ENCODE data around the gene FAAH.
"Not testable (repeated sequence)": the region's sequence is repeated elsewhere in the genome, so short reads cannot be mapped to it uniquely, and the experiment has no call there.

The FAAH gene

DNA sequence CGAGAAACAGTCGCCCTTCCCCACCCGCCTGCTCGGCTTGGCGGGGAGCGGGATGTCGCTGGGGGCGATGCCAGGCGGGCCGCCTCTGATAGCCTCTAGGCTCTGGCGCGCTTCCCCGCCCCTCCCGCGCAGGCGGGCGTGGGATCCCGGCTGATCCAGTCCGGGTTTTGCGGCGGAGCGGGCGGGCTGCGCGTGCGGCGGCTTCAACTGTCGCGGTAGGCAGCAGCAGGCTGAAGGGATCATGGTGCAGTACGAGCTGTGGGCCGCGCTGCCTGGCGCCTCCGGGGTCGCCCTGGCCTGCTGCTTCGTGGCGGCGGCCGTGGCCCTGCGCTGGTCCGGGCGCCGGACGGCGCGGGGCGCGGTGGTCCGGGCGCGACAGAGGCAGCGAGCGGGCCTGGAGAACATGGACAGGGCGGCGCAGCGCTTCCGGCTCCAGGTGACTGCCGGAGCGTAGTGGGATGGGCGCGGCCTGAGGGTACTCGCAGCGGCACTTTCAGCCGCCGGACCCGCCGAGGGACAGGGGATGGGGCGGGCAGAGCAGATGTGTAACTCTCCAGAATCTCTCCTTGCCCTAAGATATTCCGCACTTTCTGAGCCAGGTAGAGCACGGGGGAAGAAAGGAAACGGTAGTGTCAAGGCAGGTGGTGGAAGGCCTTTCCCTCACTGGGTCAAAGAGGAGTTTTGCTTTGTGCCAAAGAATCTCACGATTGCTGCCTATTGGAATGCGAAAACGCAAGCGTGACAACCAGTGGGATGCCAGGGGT, at the start of gene FAAH:
Gene FAAH, plus strand, starts transcription at position 210 of the 764 bp plus-strand sequence. Its CDS starts 32 bp downstream, at position 242.
- no peak for DNase-seq

DNA sequence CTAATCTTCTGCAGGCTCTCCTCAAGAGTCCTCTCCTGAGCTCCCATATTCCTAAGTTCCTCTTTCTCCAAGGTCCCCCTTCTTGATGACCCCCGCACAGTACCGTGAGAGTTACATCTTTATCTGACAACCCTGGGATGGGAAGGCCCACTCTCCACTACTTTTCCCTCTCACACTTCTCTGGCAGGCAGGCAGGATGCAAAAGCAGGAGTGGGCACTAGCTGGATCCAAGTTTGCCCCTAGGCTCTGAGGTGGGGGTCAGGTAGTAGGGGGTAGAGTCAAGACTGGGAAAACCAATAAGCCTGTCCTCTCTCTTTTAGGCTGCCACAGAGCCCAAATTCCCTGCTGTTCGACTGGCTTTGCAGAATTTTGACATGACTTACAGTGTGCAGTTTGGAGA, 49.6 kb upstream of the FAAH start:
- no peak for DNase-seq

DNA sequence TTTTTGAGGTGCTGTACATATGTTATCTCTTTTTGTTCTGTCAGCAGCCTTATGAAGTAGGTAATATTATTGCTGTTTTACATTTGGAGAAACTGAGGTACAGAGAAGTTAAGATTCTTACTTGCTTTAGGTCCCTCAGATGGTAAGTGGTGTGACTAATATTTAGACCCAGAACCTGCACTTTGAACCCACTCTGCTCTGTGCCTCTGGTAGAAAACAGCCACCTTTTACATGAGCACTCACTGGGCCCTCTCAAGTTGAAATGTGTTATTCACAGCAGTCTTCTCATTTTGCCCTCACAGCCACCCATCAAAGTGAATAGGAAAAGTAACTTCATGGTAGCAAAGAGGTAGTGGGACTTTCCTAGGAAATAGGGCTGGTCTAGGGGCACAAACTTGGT, 48.8 kb upstream of the FAAH start:
- no peak for DNase-seq

DNA sequence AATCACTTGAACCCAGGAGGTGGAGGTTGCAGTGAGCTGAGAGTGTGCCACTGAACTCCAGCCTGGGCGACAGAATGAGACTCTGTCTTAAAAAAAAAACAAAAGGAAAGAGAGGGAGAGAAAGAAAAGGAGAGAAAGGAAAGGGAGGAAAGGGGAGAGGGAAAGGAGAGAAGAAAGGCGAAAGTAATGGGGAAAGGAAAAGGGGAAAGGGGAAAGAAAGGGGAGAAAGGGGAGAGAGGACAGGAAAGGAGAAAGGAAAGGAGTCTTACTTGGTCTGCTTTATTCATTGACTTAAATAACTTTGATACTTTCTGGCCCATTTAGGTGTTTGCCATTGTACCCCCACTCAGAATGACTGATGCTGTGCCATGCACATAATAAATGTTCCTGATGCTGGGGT, 41.8 kb upstream of the FAAH start:
- no peak for DNase-seq

DNA sequence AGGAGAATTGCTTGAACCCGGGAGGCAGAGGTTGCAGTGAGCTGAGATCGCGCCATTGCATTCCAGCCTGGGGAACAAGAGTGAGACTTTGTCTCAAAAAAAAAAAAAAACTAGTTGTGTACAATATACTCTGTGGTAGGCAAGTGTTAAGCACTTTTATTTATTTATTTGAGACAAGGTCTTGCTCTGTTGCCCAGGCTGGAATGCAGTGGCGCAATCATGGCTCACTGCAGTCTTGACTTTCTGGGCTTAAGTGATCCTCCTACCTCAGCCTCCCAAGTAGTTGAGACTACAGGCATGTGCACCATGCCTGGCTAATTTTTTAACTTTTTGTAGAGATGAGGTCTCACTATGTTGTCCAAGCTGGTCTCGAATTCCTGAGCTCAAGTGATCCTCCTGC, 38.2 kb upstream of the FAAH start:
- DNase-seq, result not testable (repeated sequence)

DNA sequence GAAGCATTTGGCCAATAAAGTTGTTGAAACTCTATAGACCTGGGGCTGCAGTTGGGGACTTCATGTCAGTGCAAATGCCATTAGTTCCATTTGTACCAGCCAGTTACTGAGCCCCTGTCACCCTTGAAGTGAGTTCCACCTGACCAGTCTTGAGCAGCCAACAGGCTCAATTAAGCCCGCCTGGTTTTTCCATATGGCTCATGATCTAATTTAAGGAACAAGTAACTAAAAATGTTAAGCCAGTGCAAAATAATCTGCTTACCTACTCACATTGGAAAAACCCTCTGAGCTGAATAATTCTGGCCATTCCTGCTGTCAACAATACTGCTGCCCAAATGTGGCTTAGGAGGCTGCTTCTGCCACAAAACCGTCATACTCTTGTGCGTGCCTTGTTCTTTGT, 32.0 kb upstream of the FAAH start:
- no peak for DNase-seq

DNA sequence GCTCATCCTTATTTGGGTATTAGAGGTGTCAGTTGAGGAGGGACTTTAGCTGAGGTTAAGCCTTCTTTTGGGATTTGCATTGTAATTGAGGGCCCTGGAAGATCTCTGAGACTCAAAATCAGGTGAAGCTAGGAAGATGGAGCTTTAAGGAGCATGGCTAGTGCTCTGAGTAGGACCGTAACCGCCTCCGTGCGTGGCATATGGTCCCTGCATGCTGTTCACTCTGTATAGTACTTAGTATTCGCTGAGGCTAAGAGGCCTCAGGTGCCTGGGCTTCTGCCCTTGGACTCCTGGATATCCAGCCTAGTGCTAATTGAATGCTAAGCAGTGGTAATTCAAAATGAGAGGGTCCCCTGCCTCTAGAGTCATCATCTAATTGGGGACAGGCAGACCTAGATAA, 31.0 kb upstream of the FAAH start:
- DNase-seq, result no peak

DNA sequence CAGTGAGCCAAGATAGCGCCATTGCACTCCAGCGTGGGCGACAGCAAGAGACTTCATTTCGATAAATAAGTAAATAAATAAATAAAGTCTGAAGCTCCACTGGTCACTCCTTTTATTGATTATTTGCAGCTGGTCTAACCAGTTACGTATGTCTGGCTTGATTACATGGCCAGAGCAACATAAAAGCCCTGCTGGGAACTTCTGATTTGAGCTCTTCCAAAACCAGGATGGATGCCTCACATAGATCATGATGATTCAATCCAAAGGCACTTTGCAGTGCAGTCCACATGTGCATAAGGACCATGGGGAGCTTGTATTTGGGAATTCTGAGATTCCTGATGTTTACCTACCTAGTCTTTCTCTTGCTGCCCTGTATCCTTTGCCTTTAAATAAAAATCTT, 29.5 kb upstream of the FAAH start:
- DNase-seq, result no peak

DNA sequence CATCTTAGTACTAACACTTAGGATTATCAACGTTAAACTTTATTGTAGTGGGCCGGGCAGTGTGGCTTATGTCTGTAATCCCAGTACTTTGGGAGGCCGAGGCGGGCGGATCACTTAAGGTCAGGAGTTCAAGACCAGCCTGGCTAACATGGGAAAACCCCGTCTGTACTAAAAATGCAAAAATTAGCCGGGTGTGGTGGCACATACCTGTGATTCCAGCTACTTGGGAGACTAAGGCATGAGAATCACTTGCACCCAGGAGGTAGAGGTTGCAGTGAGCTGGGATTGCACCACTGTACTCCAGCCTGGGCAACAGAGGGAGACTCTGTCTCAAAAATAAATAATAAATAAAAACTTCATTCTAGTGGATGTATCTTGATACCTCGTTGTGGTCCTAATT, 28.3 kb upstream of the FAAH start:
- not testable (repeated sequence) for DNase-seq

DNA sequence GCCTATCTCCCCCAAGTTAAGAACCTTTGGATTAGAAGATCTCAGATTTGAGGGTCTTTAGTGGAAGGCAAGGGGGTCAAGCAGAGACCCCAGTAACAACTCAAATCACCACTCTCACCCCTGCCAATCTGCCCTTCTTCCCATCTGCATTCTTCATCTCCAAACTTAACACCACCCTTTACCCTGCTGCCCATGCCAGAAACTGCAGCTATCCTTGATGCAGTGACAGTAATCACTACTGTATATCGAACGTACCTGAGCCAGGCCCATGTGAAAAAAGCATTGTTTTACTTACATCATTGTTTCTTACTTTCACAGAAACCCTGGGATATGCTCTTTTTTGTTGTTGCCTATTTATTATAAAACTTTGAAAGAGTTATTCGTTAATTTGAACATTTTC, 27.0 kb upstream of the FAAH start:
- no peak for DNase-seq

DNA sequence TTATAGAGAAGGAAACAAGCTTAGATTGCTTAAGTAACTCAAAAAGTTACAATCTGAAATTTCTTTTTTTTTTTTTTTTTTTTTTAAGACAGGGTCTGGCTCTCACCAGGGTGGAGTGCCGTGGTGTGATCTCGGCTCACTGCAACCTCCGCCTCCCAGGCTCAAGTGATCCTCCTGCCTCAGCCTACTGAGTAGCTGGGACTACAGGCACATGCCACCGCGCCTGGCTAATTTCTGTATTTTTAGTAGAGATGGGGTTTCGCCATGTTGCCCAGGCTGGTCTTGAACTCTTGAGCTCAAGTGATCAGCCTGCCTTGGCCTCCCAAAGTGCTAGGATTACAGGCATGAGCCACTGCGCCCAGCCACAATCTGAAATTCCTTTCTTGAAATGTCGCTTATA, 26.4 kb upstream of the FAAH start:
- DNase-seq, result not testable (repeated sequence)

DNA sequence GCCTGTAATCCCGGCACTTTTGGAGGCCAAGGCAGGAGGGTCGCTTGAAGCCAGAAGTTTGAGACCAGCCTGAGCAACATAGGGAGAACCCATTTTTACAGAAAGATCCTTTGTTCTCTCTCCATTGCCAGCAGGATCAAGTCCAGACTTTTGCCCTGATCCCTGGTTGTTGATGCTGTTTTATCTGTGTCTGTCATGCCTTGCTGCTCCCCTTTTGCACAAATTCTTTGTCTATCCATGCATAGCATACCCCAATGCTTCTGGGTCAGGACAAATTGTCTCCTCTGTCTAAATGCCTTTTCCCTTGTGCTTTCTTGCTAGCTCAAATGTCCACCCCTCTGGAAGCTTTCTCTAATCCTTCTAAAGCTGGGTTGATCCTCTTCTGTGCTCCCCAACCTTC, 25.3 kb upstream of the FAAH start:
- no peak for DNase-seq

DNA sequence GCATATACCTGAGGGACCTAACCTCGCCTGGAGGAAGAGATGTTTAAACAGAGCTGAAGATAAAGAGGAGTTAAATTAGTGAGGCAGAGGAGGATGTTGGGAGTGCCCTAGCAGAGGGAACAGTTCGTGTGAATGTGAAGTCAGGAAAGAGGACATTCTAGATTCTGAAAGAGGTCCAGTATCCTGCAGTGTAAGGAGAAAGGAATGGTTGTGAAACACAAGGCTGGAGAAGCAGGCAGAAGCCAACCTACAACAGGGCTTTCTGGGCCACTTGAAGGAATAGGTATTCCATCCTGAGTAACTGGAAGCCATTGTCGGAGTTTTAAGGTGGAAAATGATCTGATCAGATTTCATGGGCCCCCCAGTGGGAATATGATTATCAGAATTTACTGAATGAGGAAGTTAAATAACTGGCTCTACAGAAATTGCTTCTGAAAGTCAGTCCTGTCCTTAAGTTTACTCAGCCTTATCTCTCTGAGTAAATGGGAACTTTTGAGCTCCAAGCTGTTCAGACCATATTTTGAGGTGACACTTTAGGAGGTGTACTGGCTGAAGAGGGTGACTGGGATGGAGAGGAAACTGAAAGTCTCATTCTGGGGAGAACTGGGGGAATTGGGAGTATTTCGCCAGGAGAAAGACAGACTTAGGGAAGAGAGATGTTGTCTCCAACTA, 24.4 kb upstream of the FAAH start:
- DNase-seq, result no peak

DNA sequence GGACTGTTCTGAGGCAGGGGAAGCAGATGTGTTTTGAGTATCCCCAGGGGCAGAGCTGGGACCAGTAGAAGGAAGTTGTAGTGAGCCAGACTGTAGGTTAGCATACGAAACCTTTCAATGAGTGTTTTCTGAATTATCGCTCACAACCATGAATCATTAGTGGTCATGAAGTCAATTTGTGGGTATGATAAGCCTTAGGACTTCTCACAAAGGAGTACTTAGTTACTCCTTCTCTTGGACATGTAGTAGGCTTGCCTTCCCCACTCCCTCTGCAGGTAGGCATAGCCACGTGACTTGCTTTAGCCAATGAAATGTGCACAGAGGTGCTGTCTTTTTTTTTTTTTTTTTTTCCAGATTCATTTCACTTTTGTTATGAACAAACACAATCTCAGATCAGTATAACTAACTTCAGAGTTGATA, 23.9 kb upstream of the FAAH start:
- no peak for DNase-seq

DNA sequence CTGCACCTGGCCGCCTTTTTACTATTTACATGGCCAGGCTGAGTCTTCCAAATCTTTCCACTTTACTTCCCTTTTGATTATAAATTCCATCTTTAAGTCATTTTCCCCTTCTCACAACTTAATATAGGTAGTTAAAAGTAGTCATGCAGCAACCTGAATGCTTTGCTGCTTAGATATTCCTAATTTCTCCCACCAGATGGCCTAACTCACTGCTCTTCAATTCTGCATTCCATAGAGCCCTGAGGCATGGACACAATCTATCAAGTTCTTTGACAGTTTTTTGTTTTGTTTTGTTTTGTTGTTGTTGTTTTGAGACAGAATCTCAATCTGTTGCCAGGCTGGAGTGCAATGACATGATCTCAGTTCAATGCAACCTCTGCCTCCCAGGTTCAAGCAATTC, 21.7 kb upstream of the FAAH start:
- no peak for DNase-seq

DNA sequence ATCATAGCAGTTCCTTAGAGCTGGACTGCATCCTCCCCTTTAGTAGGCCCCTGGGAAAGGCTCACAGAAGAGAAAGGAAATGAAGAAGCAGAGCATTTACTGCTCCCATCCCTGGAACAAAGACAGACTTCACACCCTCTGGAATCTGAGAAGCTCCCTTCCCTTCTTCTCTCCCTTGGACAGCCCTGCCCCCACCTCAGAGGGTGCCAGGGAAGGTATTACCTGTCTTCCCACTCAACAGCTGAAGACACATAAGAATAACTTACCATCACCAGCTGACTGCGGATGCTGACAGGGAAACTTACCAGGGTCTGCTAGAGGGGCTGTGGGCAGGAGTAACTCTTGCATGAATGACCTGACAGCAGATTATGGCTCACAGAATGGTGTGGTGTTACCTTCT, 14.1 kb upstream of the FAAH start:
- DNase-seq, result no peak

DNA sequence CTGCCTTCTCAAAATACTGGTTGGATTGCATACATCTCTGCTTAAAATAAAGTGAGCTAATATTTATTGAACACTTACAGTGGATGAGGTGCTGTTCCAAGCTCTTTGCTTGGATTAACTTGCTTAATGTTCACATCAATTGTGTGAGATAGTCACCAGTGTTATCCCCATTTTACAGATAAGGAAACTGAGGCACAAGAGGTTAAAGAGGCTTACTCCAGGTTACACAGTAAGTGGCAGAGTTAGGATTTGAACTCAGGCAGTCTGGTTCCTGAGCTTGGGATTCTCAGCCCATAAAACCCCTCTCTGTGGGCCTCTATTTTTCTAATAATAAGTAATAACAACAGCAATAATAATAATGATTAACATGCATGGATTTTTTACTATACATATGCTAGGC, 13.6 kb upstream of the FAAH start:
- no peak for DNase-seq

DNA sequence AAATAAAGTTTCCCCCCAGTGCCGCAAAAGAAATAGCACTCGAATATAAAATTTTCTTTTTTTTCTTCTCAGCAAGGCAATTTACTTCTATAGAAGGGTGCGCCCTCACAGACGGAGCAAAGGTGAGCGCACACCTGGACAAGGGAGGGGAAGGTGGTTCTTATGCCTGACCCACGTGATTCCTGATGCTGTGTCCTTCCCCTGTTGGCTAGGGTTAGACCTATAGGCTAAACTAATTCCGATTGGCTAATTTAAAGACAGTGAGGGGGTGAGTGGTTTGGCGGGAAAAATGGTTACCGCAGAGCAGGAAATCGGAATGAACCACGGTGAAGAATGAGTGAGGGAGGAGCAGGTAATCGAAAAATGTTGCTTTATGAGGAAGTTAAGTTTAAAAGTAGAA, 607 bp upstream of the FAAH start:
- DNase-seq, result no peak

DNA sequence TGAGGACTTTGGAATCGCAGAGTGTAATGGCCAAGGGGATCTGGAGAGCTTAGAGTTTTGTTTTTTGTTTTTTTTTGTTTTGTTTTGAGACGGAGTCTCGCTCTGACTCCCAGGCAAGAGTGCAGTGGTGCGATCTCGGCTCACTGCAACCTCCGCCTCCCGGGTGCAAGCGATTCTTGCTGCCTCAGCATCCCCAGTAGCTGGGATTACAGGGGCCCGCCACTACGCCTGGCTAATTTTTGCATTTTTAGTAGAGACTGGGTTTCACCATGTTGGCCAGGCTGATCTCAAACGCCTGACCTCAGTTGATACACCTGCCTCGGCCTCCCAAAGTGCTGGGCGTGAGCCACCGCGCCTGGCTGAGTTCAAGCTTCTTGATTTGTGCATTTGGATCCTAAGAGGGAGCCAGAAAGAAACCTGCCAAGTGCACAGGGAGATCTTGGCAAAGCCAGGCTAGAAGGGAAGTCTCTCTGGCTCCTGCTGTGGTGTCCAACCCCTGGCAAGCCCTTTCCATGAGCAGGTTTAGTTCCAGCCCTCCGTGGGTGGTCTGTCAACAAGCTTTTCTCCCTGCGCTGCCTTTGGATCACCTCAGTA, 852 bp downstream of the FAAH start:
- DNase-seq, result no peak

DNA sequence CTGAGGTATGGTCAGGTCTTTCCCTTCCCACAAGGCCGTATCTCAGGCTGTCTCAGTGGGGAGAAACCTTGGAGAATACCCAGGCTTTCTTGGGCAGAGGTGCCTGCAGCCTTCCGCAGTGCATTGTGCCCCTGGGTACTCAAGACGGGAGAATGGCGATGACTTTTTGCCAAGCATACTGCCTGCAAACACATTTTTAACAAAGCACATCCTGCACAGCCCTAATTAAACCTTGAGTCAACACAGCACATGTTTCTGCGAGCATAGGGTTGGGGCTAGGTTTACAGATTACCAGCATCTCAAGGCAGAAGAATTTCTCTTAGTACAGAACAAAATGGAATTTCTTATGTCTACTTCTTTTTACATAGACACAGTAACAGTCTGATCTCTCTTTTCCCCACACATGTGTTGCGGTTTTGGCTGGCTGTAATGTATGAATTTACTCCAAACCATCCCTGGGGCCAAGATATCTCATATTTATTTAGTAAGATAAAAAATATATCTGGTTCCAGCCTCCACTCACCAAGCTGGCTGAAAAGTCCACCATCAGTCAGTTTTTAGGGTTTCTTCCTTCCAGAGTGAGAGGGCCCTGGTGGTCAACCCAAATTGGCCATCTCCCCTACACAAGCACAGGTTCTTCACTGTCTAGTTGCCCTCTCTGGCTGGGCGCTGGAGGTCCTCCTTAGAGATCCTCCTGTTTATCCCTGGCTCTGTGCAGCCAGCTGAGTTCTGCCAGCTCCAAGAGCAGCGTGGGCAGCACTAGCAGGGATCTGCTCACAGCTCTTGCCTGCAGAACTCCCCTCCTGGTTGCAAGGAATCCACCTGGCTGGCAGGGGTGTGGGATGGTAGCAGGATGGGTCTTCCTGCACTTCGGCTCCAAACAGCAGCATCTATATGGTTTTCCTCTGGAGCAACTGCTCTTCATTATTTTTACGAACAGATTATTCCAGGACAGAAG, 2.6 kb downstream of the FAAH start:
- no peak for DNase-seq

DNA sequence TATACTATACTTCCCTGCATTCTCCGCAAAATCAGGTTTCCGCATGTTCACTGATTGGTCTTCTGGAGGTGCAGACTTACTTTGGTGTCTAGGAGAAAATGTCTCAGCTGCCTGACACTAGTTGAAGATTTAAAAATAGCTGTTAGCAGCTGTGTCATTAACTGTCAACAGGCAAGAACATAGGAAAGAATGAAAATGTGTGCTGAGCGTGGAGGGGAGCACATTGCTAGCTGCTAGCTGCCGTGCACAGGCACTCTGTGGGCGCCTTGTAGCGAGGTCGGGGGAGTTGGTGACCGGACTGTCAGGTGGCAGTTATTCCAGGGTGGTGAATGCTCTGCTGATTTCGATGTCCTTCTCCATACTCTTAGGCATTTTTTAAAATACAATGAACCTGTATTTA, 5.2 kb downstream of the FAAH start:
- no peak for DNase-seq

DNA sequence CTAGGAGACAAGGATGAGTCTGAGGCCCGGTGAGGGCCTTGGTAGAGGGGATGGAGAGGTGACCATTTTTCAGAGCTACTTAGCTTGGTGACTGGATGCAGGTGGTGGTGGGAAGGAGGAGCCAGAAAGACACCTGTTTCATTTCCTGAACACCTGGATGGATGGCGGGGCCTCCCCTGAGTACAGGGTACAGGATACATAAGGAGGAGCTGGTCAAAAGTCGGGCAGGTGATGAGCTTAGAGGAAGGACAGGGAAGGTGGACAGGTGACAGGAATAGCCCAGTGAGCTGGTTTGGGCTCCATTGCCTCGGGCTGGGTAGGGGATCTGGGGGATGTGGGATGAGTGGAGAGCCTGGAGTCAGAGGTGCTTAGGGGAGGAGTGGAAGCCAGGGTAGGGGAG, 6.3 kb downstream of the FAAH start:
- no peak for DNase-seq

Data from SHP77 (cell line).